Hematopoietic multipotent progenitor cell treated with erythropoietin and hydrocortisone succinate and interleukin-3 and kit ligand, for 4 days (in vitro differentiated cells): Measurements from ENCODE around the gene ID2.

ENCODE experiments used
- DNase-seq: peaks from one replicate; pipeline ENCODE4 v3.0.0-alpha.2; 2015

Gene ID2

DNA sequence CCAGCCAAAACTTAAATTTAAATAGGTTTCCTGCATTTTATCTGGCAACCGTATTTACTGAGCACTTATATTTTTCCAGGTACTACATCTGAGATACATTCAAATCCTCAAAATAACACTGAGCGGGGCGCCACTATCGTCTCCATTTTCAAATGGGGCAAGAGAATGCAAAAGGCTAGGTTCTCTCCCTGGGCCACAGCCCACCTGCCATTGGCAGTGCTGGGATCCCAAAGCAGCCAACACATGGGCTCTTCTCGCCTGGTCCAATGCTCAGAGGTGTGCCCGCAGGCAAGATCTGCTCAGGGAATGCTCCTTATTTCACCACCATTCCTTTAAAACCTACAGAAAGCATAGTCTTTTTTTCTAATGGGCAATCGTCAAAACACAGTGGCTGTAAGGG is 11.3 kb upstream of the ID2 start:
- no peak for DNase-seq

GRCh38 chr2:8671176-8671575 is 10.7 kb upstream of the ID2 start:
- DNase-seq = no peak

GRCh38 chr2:8671802-8672201 is 10.1 kb upstream of the ID2 start:
- DNase-seq = no peak

GRCh38 chr2:8672940-8673339 is 8.9 kb upstream of the ID2 start:
- DNase-seq = no peak

GRCh38 chr2:8673381-8673780 is 8.5 kb upstream of the ID2 start:
- DNase-seq = no peak

GRCh38 chr2:8674420-8675009 is 7.3 kb upstream of the ID2 start:
- no peak for DNase-seq

GRCh38 chr2:8675543-8675942 is 6.3 kb upstream of the ID2 start:
- DNase-seq = no peak

GRCh38 chr2:8676191-8676920 is 5.5 kb upstream of the ID2 start:
- peak; percentile 69 for DNase-seq

DNA sequence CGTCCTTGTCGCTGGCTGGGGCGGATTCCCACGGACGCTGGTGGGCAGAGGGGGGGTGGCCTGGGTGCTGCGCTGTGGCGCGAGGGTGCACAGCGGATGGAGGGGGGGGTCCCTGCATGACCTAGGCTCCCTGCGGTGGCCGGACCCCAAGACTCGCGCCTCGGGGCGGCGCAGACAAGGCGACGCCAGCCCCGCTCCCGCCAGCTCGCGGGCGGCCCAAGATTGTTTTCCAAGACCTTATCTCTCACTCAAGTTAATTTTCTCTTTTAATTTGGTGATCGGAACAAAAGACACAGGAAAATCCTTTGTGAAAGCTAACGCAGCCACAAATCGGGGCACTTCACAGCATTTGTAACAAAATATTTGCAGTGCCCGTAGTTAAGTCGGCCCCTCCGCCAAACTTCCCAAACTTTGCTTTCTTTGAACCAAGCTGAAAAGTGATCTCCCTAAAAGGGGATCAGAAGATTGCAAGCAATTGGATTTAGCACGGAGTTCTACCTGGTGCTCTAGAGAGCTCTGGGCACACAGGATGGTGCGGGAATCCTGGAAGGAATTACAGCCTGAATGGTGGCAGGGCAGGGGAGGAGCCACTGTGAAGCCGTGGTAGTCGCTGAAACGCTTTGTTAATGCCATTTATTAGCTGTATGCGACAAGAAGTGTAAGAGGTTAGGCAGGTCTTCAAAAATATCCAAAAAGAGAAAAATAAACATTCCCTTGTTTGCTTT is 4.8 kb upstream of the ID2 start:
- DNase-seq = no peak

- DNase-seq = peak; percentile 94
Observed at GRCh38 chr2:8677646-8678592, 3.9 kb upstream of the ID2 start.

GRCh38 chr2:8678731-8679566 is 2.9 kb upstream of the ID2 start:
- DNase-seq = peak; percentile 94

DNA sequence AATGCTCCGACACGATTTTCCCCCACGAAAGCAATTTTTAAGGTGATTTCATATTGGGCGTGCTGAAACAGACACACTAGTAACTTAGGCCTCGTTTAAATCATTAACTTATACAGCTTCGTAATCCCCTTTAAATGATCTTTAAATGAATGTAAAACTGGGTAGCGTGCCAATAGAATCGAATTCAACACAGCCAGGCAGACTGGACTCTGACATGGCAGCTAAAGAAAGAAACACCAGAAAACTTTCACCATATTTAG is 2.4 kb upstream of the ID2 start:
- no peak for DNase-seq

DNA sequence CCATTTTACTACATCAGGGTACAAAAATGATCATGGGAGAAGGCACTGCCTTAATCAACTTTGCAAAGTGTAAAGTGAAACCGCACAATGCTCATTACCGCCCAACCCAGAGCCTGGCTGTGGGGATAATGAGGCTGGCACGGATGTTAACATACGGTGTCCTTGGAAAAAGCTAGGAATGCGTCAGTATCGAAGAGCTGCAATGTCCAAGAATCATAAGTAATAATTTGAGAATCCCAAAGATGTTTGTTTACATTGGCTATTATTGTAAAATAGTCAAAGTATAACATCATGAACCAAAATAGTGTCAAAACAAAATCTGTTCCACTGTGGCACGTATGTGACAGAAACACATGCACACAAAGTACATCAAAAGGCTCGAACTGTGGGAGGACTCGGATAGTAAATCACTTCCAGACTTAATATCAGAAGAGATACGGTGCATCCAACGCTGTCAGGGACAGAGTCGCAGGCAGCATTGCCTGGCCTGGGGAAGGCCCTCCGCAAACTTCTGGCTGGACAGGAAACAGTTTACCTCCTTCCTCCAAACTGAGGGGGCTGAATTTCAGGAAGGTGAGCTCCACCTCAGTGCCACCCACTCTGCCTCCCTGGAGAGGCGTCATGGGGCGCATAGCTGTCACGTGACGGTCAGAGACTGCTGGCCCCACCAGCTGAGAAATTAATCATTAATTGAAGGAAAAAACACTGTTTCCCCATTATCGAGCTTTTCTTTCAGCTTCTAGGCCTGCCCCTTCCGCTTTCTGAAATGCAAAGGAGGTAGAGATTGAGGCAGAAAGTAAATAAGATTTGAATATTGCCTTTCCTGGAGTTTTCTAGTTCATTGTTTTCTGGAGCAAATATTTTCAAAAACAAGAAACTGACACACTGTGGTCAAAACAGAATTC is 1.8 kb upstream of the ID2 start:
- no peak for DNase-seq

GRCh38 chr2:8680822-8681760 is 765 bp upstream of the ID2 start:
- peak; percentile 66 for DNase-seq

GRCh38 chr2:8682719-8683667 is 1.1 kb downstream of the ID2 start:
- DNase-seq = peak; percentile 70

GRCh38 chr2:8684540-8684877 is 2.7 kb downstream of the ID2 start:
- DNase-seq = peak; percentile 84

DNA sequence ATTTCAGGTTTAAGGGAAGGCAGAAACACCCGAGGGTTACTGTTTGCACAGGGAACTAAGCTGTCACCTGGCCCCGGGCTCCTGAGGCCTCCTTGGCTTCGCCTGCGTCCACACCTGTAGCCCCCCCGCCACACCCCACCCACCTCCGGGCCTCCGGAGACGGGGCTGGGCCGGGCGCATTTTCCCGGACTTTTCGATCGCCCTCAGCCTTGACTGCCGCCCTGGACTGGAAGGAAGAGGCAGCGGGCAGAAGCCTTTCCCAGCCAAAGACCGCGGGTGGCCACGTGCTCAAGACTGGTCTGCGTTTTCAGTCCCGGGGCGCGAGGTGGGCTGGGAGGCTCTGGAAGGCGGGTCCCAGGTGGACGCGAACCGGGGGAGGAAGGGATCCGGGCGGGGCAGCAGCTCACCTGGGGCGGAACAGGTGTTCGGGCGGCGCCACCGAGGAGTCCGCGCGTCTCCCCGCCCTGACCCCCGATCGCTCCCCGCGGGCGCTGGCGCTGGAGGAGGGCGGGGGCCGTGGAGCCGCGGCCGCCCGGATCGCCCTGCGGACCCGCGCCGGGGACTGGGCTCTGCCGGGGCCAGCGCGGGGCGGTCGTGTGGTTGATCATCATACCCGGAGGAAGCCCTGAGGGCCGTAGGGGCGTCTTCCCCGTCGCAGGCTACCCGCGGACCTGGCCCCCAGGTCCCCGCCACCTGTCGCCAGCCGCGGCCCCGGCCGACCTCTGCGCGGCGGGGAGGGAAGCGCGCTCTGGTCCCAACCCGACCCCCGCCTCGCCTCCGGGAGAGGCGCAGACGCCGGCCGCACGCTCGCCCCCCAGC is 3.2 kb downstream of the ID2 start:
- DNase-seq = peak; percentile 59

DNA sequence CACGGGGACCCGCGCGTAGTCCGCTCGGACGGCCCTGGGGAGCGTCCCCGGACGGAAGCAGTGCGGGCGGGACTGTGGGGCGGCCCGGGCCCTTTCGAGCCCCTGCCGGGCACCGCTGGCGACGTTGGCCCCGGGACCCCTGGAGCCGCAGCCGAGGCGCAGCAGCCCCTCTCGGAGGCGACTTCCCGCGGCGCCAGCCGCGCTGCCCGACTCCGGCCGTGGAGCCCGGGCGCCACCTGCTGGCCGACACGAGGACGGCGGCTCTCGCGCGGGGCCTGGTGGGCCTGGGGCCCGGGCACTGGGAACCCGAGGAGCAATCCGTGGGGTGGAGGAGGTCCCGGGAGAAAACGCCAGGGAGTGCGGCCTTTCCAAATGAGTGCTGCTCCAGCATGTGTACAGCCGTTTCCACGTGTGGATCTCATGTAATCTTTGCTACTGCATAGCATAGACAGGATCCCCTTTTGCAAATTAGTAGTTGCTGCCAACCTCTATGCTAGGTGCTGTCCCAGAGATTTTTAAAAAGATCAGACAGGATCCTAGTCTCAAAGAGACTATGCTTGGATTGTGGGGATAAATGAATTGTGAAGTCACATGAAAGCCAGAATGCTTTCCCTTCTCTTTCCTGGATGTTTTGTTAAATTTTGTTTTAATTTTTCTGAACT is 4.0 kb downstream of the ID2 start:
- DNase-seq = peak; percentile 75
